Retinal pigment epithelial cell (primary cell): ENCODE measurements around the gene INPP4A.

ENCODE experiments used
- DNase-seq: peaks from one replicate; pipeline ENCODE4 v3.0.0-alpha.2; 2010; ENCODE audit warnings: low read depth
- H3K4me3 ChIP-seq: 2 replicates; pipeline ENCODE4 v1.5.1; 2011; ENCODE audit warnings: mild to moderate bottlenecking, low read length, control low read depth, moderate library complexity
- TF ChIP-seq, protein P1 (sequence below): conservative IDR thresholded peaks from 2 replicates; pipeline ENCODE4 v1.5.1; 2011; ENCODE audit warnings: low read depth, low read length, control low read depth, inconsistent platforms

Gene INPP4A

DNA sequence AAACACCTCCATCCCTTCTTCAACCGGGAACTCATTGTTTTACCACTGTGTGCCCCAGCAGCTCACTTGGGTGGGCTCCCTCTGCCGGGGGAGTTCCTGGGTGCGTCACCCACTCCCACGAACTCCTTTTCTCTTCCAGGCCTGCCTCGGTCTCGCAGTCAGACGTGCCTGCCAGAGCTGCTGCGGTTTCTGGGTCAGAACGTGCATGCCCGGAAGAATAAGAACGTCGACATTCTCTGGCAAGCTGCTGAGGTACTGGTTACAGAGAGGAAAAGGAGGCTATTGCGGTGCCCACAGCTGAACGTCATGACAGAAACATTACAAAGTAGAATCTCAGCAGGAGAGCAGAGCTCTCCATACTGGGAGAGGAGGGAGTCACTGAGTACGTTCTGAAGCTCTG is 128.0 kb downstream of the INPP4A start:
- H3K4me3 ChIP-seq: no peak overlapping the region
- TF ChIP-seq, protein P1, sequence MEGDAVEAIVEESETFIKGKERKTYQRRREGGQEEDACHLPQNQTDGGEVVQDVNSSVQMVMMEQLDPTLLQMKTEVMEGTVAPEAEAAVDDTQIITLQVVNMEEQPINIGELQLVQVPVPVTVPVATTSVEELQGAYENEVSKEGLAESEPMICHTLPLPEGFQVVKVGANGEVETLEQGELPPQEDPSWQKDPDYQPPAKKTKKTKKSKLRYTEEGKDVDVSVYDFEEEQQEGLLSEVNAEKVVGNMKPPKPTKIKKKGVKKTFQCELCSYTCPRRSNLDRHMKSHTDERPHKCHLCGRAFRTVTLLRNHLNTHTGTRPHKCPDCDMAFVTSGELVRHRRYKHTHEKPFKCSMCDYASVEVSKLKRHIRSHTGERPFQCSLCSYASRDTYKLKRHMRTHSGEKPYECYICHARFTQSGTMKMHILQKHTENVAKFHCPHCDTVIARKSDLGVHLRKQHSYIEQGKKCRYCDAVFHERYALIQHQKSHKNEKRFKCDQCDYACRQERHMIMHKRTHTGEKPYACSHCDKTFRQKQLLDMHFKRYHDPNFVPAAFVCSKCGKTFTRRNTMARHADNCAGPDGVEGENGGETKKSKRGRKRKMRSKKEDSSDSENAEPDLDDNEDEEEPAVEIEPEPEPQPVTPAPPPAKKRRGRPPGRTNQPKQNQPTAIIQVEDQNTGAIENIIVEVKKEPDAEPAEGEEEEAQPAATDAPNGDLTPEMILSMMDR: no peak
- DNase-seq: no peak

DNA sequence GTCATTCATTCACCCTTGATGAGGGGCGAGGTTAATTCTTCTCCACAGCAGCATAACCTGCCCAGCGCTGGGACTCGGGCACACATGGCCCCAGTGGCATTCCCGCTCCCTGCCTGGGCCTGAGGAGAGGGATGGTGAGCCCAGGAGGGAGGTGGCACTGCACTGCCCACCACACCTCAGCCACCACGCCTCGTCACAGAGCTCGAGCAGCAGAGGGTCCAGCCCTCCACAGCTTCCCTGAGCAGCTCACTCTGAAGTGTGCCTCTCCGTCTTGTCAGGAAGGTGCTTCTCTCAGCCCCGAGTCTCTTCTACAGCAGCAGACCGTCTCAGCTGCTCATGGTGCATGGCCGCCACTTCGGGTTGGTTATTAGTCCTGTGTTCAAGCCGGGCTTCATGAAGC is 128.8 kb downstream of the INPP4A start:
- DNase-seq: no peak
- no peak overlapping the region for H3K4me3 ChIP-seq
- TF ChIP-seq, protein P1: no peak

DNA sequence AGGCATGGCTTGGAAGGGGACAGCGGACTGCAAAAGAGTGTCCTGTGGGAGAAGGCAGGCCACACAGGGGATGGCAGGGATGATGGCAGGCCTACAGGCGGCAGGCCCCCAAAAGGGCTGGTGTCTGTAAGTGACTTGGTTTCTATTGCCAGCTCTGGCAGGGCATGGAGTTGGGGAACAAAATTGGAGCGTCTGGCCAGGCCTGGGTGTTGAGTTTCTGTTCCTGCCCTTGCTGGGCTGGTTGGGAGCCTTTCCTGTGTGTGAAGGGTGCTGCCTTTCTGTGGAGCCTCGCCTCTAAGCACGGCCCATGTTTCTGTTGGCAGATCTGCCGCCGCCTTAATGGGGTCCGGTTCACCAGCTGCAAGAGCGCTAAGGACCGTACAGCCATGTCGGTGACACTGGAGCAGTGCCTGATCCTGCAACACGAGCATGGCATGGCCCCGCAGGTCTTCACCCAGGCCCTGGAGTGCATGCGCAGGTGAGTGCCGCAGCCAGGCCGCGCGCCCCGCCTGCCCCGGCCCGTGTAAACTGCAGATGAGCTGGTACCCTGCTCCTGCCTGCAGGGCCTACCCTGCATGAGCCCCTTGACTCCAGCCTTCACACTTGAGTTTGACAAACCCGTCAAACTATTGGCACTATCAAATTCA is 132.1 kb downstream of the INPP4A start:
- TF ChIP-seq, protein P1: no peak
- no peak overlapping the region for H3K4me3 ChIP-seq
- DNase-seq: no peak

DNA sequence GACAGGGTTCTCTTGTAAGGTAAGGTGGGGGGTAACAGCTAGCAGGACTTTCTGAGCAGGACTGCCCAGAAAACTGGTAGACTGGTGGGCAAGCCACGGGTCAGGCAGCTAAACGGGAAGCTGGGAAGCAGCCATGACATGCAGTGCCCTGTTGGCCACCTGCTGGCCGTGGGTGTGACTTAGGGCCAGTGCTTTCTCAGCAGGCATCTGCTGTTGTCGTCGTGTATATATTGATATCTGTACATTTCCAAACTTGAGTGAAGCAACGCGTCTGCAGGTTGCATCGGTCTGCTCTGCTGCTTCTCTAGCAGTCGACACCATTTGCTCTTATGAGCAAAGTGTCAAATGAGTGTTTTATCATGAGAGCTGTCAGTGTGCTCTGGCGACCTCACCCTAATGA is 132.7 kb downstream of the INPP4A start:
- DNase-seq: no peak
- TF ChIP-seq, protein P1: peak; percentile 20
- no peak overlapping the region for H3K4me3 ChIP-seq

DNA sequence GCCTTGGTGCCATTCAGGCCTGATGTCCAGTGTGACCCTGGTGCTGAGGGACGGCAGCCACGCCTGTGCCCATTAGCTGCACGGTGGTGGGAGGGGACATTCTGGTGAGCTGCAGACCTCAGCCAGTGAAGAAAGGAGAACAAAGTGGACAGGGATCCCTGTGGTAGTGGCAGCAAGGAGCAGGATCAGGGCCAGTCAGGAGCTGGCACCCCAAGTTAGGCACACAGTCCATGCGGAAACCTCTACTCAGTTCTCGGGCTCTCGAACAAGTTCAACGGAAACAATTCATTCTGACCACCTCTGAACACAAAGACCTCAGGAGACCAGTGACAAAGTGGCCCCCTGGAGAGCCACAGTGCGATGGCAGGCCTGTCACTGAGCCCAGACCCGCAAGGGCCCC is 133.6 kb downstream of the INPP4A start:
- DNase-seq: no peak
- H3K4me3 ChIP-seq: no peak overlapping the region
- TF ChIP-seq, protein P1: no peak

DNA sequence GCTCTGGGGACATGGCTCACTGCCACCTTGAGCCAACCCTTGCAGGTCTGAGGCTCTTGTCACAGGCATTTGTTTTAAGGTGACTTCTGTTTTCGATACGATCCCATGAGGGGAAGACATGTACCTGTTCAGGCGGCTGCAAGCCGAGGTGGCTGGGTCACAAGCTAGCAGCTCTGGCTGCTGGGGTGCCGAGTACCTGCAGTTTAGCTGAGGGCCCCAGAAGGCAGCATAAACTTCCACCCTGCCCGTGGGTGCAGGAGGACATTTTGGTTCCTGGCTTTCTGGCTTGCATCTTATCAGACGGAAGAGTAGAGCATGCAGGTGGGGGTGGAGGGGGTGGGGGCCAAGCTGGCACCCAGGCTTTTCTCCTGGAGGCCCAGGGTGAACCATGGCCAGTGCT is 135.3 kb downstream of the INPP4A start:
- TF ChIP-seq, protein P1: no peak
- H3K4me3 ChIP-seq: no peak overlapping the region
- no peak for DNase-seq

DNA sequence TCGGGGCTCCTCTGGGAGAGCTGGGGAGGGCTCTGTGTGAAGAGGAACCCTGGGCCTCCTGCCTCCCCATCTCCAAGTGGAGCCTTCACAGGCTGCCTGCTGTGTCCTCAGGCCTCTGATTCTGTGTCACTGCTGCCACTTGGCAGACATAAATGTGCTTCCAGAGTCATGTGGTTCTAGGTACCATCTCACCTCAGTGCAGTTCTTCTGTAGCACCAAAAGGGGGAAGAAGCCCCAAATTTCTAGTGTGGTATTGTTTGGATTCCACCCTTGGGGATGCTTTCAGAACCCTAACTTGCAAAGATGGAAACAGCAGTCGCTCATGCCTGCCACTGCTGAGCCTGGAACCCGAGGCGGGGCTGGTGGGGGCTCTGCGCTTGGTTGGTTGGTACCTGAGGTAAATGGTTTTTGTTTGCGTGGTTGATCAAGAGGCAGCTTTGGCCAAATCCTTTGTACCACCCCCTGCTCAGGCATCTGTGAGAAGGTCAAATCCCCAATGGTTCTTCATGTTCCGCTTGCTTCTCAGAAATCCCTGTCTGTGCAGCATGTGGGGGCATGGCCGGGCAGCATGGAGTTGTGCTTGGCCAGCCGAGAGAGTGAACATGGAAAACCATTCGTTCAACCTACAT is 136.1 kb downstream of the INPP4A start:
- TF ChIP-seq, protein P1: no peak
- no peak for DNase-seq
- no peak overlapping the region for H3K4me3 ChIP-seq
